SKM-1 (cell line): ENCODE results near the gene PRR30.
A peak's percentile ranks its signal among the peaks of the same experiment; 100 is the strongest.
"Not testable (repeated sequence)": the region's sequence is repeated elsewhere in the genome, so short reads cannot be mapped to it uniquely, and the experiment has no call there.

ENCODE experiments used
- DNase-seq: peaks from one replicate; lab custom pipeline; 2025; ENCODE audit not compliant: unreplicated experiment; lab: John Stamatoyannopoulos, UW

Gene PRR30

GRCh38 chr2:27139310-27139709, at the start of gene PRR30:
PRR30 (minus strand) TSS chr2:27139410; CDS start chr2:27138329, 1,081 bp downstream.
- DNase-seq, result no peak

GRCh38 chr2:27186613-27187345, 47.6 kb upstream of the PRR30 start:
- DNase-seq, result no peak

- DNase-seq, result peak; percentile 72
These were observed 46.3 kb upstream of the PRR30 start for GRCh38 chr2:27185331-27186026.

- no peak for DNase-seq
These were observed 44.9 kb upstream of the PRR30 start for GRCh38 chr2:27184115-27184514.

- no peak for DNase-seq
These were observed 43.1 kb upstream of the PRR30 start for GRCh38 chr2:27182346-27182745.

- no peak for DNase-seq
These were observed 40.3 kb upstream of the PRR30 start for GRCh38 chr2:27179344-27180000.

GRCh38 chr2:27178469-27178868, 39.3 kb upstream of the PRR30 start:
- DNase-seq, result no peak

GRCh38 chr2:27177441-27178351, 38.5 kb upstream of the PRR30 start:
- no peak for DNase-seq

GRCh38 chr2:27175781-27176180, 36.6 kb upstream of the PRR30 start:
- not testable (repeated sequence) for DNase-seq

GRCh38 chr2:27175330-27175729, 36.1 kb upstream of the PRR30 start:
- DNase-seq, result no peak

- DNase-seq, result no peak
These were observed 35.4 kb upstream of the PRR30 start for GRCh38 chr2:27174638-27175037.

- DNase-seq, result no peak
These were observed 32.2 kb upstream of the PRR30 start for GRCh38 chr2:27171351-27171848.

GRCh38 chr2:27170581-27171337, 31.5 kb upstream of the PRR30 start:
- no peak for DNase-seq

- no peak for DNase-seq
These were observed 26.0 kb upstream of the PRR30 start for GRCh38 chr2:27164960-27165763.

- no peak for DNase-seq
These were observed 23.2 kb upstream of the PRR30 start for GRCh38 chr2:27162151-27163121.

- no peak for DNase-seq
These were observed 21.0 kb upstream of the PRR30 start for GRCh38 chr2:27160191-27160590.

- DNase-seq, result no peak
These were observed 20.1 kb upstream of the PRR30 start for GRCh38 chr2:27159271-27159670.

- DNase-seq, result no peak
These were observed 19.3 kb upstream of the PRR30 start for GRCh38 chr2:27158468-27158867.
